ENCODE results near the gene PFDN2. TPM values are rescaled to one million over a fixed set of nuclear protein-coding genes. Genes with fewer than 3 reads are reported as not detected.
A peak's percentile ranks its signal among the peaks of the same experiment; 100 is the strongest.

The PFDN2 gene
- total and polyA plus RNA-seq, 10 of the 15 experiments (the other 5 are each of a cell fraction or from before 2014, with no cell fraction given) = 30.0 to 141 (median 80.5) TPM

DNA sequence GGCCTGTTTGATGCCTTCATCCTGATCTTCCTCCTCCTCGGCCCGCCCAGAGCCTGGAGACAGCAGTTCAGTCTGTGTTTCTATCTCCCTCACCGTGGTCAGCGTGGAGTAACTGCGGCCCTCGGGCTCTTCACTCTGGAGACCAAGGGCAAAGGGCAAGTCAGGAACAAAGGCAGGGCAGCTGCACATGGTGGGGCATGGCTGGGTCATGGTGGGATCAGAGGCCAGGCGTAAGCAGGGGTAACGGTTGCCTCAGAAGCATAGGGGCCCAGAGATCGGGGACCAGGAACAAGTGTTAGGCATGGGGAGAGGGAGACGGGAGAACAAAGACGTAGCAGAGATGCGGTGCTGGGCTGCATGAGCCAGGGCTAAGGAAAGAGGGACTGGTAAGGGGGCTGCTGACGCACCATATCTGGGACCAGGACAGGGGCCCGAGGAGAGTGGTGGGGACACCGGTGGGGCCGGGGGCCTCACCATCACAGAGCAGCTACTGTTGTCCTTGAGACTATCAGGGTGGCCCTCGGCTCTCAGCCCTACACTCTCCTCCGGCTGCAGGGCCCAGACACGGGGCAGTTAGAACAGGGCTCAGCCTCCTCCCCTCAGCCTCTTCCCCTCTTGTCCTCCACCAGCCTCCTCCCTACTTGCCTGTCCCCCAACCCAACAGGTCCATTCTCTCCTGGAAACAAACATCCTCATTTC is 44.9 kb downstream of the PFDN2 start (continued):
- TF ChIP-seq, protein P1, sequence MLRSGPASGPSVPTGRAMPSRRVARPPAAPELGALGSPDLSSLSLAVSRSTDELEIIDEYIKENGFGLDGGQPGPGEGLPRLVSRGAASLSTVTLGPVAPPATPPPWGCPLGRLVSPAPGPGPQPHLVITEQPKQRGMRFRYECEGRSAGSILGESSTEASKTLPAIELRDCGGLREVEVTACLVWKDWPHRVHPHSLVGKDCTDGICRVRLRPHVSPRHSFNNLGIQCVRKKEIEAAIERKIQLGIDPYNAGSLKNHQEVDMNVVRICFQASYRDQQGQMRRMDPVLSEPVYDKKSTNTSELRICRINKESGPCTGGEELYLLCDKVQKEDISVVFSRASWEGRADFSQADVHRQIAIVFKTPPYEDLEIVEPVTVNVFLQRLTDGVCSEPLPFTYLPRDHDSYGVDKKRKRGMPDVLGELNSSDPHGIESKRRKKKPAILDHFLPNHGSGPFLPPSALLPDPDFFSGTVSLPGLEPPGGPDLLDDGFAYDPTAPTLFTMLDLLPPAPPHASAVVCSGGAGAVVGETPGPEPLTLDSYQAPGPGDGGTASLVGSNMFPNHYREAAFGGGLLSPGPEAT (IDR thresholded peaks at IDR 0.05; ENCODE audit: low read depth) = no peak
- TF ChIP-seq STAT3 (IDR thresholded peaks at IDR 0.05; ENCODE audit: low read depth, low read length) (no peak), ZNF384 (IDR thresholded peaks at IDR 0.05; ENCODE audit: borderline replicate concordance, low read depth, low read length) (no peak), ZNF207 (IDR thresholded peaks at IDR 0.05; ENCODE audit: borderline replicate concordance) (no peak), CBX5 (IDR thresholded peaks at IDR 0.05; ENCODE audit: low read depth) (no peak), ATF7 (IDR thresholded peaks at IDR 0.05; ENCODE audit: low read depth) (no peak)
- TF ChIP-seq, protein P2, sequence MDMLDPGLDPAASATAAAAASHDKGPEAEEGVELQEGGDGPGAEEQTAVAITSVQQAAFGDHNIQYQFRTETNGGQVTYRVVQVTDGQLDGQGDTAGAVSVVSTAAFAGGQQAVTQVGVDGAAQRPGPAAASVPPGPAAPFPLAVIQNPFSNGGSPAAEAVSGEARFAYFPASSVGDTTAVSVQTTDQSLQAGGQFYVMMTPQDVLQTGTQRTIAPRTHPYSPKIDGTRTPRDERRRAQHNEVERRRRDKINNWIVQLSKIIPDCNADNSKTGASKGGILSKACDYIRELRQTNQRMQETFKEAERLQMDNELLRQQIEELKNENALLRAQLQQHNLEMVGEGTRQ (IDR thresholded peaks at IDR 0.05; ENCODE audit: borderline replicate concordance, low read depth, low read length) = no peak

GRCh38 chr1:161071886-161072371 is 45.9 kb downstream of the PFDN2 start:
- Histone ChIP-seq H3K9ac (ENCODE audit: control insufficient read depth, insufficient read depth, low read length) (no peak overlapping the region), H2AFZ (ENCODE audit: control insufficient read depth, low read depth, low read length) (peak overlapping the region; percentile 15; the same call in 1 of the 2 replicates), H3K9me3 (replicated peaks; ENCODE audit: control insufficient read depth, insufficient read depth, low read length) (no peaks in the 10 kb centered on the region), H3K27me3 (replicated peaks in 1 of 2; ENCODE audit: control insufficient read depth in 2 of 2, insufficient read depth in 2 of 2, low read length in 1 of 2) (no peaks in the 10 kb centered on the region), H4K20me1 (ENCODE audit: control insufficient read depth, insufficient read depth) (peaks cover 5% of the 10 kb centered on the region; the same call in 1 of the 2 replicates), H3K4me3 (no peak overlapping the region), H3K4me1 (ENCODE audit: control insufficient read depth, insufficient read depth, low read length) (peaks cover 16% of the 10 kb centered on the region), H3K79me2 (ENCODE audit: control insufficient read depth, insufficient read depth, low read length) (peaks cover 30% of the 10 kb centered on the region), H3K4me2 (ENCODE audit: control insufficient read depth, insufficient read depth) (no peak overlapping the region), H3K36me3 (ENCODE audit: control insufficient read depth in 2 of 2, insufficient read depth in 2 of 2, low read length in 1 of 2) (no peaks in the 10 kb centered on the region), H3K27ac (ENCODE audit: control insufficient read depth, insufficient read depth) (no peak overlapping the region)
- ATAC-seq (no peak), DNase-seq (ENCODE audit: low read depth, low spot score) (no peak), FAIRE-seq (no peak)
- WGBS (ENCODE audit: insufficient coverage, insufficient replicate concordance, low lambda C conversion rate, missing lambda C conversion rate) = 69% methylated on average over 9 of the region's 9 CpGs
- ChIA-PET SMC1A (ENCODE audit: uncharacterized antibody, unreplicated experiment) (interaction anchor here (0.7 to 9.0 kb wide), 12 partner anchors 8 to 74 kb away, joined by 3 to 134 read pairs (median 5); partner anchors contain the start of genes F11R, KLHDC9 and USF1), CTCF (interaction anchor here (0.6 to 8.6 kb wide), 18 partner anchors 12 to 130 kb away, joined by 3 to 111 read pairs (median 5); partner anchors contain the start of genes KLHDC9, NDUFS2, NECTIN4 and NIT1), POLR2A (interaction anchor here (0.6 to 5.6 kb wide), 6 partner anchors 11 to 290 kb away, joined by 3 to 66 read pairs (median 4); partner anchors contain the start of genes DEDD, F11R and KLHDC9), RAD21 (ENCODE audit: unreplicated experiment) (interaction anchor here (0.6 to 6.4 kb wide), 9 partner anchors 13 to 74 kb away, joined by 3 to 90 read pairs (median 3); partner anchors contain the start of genes DEDD, F11R, KLHDC9 and USF1)
- in situ Hi-C loops (cut with MboI) = no loop called here
- TF ChIP-seq, protein P3, sequence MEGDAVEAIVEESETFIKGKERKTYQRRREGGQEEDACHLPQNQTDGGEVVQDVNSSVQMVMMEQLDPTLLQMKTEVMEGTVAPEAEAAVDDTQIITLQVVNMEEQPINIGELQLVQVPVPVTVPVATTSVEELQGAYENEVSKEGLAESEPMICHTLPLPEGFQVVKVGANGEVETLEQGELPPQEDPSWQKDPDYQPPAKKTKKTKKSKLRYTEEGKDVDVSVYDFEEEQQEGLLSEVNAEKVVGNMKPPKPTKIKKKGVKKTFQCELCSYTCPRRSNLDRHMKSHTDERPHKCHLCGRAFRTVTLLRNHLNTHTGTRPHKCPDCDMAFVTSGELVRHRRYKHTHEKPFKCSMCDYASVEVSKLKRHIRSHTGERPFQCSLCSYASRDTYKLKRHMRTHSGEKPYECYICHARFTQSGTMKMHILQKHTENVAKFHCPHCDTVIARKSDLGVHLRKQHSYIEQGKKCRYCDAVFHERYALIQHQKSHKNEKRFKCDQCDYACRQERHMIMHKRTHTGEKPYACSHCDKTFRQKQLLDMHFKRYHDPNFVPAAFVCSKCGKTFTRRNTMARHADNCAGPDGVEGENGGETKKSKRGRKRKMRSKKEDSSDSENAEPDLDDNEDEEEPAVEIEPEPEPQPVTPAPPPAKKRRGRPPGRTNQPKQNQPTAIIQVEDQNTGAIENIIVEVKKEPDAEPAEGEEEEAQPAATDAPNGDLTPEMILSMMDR (IDR thresholded peaks at IDR 0.05 in 2 of 3, conservative IDR thresholded peaks at IDR 0.05 in 1 of 3; ENCODE audit: control insufficient read depth in 2 of 3, extremely low read depth in 1 of 3, insufficient read depth in 1 of 3, low read depth in 3 of 3, low read length in 3 of 3) = peak; percentile 68 to 75 (median 72)
- peak; percentile 74 for TF ChIP-seq YY1 (IDR thresholded peaks at IDR 0.05; ENCODE audit: low read depth, low read length)
- TF ChIP-seq NFIC (IDR thresholded peaks at IDR 0.05; ENCODE audit: low read depth, low read length) = no peak
- no peak for TF ChIP-seq JUND (IDR thresholded peaks at IDR 0.05; ENCODE audit: low read depth, low read length)
- TF ChIP-seq RAD21 (IDR thresholded peaks at IDR 0.05; ENCODE audit: insufficient read depth, low read depth, low read length) = peak; percentile 78
- TF ChIP-seq IKZF1 (conservative IDR thresholded peaks at IDR 0.05) = 0 out of 2 replicates have a peak, but pooled peaks have one; percentile 12
- no peak for TF ChIP-seq FOXK2 (IDR thresholded peaks at IDR 0.05)
- TF ChIP-seq SMC3 (IDR thresholded peaks at IDR 0.05; ENCODE audit: borderline replicate concordance, low read length) = peak; percentile 82; the same call in 1 of the 2 replicates
- BruUV-seq (replicated peaks) = no TSS peak
- intact Hi-C loops (cut with micrococcal nuclease; ENCODE audit: unreplicated experiment) = loop anchor here (2.0 kb wide), 1 partner anchor 61 kb away; the partner anchor contains the start of gene DEDD
